Ascending aorta (tissue), 2 donors: Measurements from ENCODE around the gene URI1. TPM values are rescaled to one million over a fixed set of nuclear protein-coding genes. Genes with fewer than 3 reads are reported as not detected.
"Not testable (repeated sequence)": the region's sequence is repeated elsewhere in the genome, so short reads cannot be mapped to it uniquely, and the experiment has no call there.

Experiments used
- DNase-seq, 2 donors: peaks; one replicate each; pipeline ENCODE4 v3.0.0-alpha.2; 2019; ENCODE audit warnings: low spot score in 2 of 2
- H3K27ac ChIP-seq, 2 donors: fragments of 200-600 bp; sonication (generic); one replicate each; pipeline ENCODE4 v1.5.1; 2016 to 2017; ENCODE audit warnings: mild to moderate bottlenecking in 1 of 2
- H3K27me3 ChIP-seq: fragments of 200-600 bp; sonication (generic); one replicate; pipeline ENCODE4 v1.5.1; 2017
- H3K36me3 ChIP-seq, 2 donors: fragments of 200-600 bp; sonication (generic); one replicate each; pipeline ENCODE4 v1.5.1; 2016
- H3K4me1 ChIP-seq, 2 donors: fragments of 200-600 bp; sonication (generic); one replicate each; pipeline ENCODE4 v1.5.1; 2016 to 2017; ENCODE audit warnings: mild to moderate bottlenecking in 1 of 2
- H3K4me3 ChIP-seq, 2 donors: fragments of 200-600 bp; sonication (generic); one replicate each; pipeline ENCODE4 v1.5.1; 2016 to 2017; ENCODE audit warnings: mild to moderate bottlenecking in 1 of 2
- H3K9me3 ChIP-seq, 2 donors: fragments of 200-600 bp; sonication (generic); one replicate each; pipeline ENCODE4 v1.5.1; 2016
- CTCF ChIP-seq, 3 experiments: fragments of 200-600 bp in 2 of 3; fragments of 450-650 bp in 1 of 3; sonication (generic) in 2 of 3; IDR thresholded peaks; one replicate each; pipeline ENCODE4 v1.5.1; 2016 to 2019; ENCODE audit warnings: antibody characterized with exemption in 3 of 3, mild to moderate bottlenecking in 1 of 3, moderate library complexity in 1 of 3
- intact Hi-C: fragments of 100-400 bp; cut with DNase I; formaldehyde crosslinking; loops from one replicate; pipeline ENCODE4 v1.15.1; 2023
- total RNA-seq: library from RNA; depleted of rRNA; stranded (reverse); fragments of >200 nt; gene quantifications from one replicate; pipeline ENCODE4 v1.1.0, GENCODE V29; 2016

The URI1 gene
- total RNA-seq, 1 donor from 2014 or later: 23.8 TPM

- DNase-seq: no peak
- TF ChIP-seq CTCF (IDR thresholded peaks at IDR 0.05): no peak
- H3K4me3 ChIP-seq: no peak overlapping the region
- intact Hi-C loops: loop anchor here (10.0 kb wide), 2 partner anchors 233 to 1407 kb away; partner anchors contain the start of gene C19orf12
- H3K9me3 ChIP-seq: no peaks in the 10 kb centered on the region
- no peak overlapping the region for H3K27ac ChIP-seq
- peaks cover 0 to 9% of the 10 kb centered on the region in 2 donors for H3K4me1 ChIP-seq
- H3K27me3 ChIP-seq: no peaks in the 10 kb centered on the region
- no peaks in the 10 kb centered on the region for H3K36me3 ChIP-seq
Measured at GRCh38 chr19:29947871-29948270, 5.8 kb downstream of the URI1 start.

DNA sequence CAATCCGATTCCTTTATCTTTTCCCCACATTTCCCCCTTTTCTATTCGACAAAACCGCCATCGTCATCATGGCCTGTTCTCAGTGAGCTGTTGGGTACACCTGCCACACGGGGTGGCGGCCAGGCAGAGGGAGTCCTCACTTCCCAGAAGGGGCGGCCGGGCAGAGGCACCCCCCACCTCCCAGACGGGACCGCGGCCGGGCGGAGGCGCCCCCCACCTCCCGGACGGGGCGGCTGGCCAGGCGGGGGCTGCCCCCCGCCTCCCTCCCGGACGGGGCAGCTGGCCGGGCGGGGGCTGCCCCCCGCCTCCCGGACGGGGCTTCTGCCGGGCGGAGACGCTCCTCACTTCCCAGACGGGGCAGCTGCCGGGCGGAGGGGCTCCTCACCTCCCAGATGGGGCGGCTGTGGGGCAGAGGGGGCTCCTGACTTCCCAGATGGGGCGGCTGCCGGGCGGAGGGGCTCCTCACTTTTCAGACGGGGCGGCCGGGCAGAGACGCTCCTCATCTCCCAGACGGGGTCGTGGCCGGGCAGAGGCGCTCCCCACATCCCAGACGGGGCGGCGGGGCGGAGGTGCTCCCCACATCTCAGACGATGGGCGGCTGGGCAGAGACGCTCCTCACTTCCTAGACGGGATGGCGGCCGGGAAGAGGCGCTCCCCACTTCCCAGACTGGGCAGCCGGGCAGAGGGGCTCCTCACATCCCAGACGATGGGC is 6.9 kb downstream of the URI1 start:
- not testable (repeated sequence) for DNase-seq, H3K9me3 ChIP-seq, H3K4me3 ChIP-seq, H3K4me1 ChIP-seq, H3K27ac ChIP-seq, H3K27me3 ChIP-seq, H3K36me3 ChIP-seq
- intact Hi-C loops: loop anchor here (10.0 kb wide), 2 partner anchors 234 to 1406 kb away; partner anchors contain the start of gene C19orf12

DNA sequence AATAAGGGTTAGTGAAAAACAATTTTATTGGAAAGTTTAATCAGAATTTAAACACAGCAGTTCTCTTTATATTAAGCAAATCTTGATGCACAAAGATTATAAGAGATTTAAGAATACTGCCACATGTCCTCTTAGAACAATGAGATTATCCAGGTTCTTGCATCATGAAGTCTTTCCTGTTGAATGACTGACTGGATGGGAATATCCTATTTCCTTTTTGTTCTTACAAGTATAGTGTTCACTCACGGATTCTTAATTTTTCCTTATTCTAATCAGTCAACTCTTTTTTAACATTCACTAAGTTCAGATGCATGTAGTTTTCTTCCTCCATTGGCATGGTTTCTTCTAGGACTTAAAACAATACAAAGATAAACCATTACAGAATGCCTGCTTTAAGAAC is 10.1 kb downstream of the URI1 start:
- Histone ChIP-seq H3K4me3 (no peak overlapping the region), H3K27me3 (no peaks in the 10 kb centered on the region), H3K36me3 (no peaks in the 10 kb centered on the region), H3K27ac (no peak overlapping the region), H3K4me1 (no peaks in the 10 kb centered on the region), H3K9me3 (no peaks in the 10 kb centered on the region)
- TF ChIP-seq CTCF (IDR thresholded peaks at IDR 0.05): no peak
- no peak for DNase-seq
- intact Hi-C loops: no loop called here

- no peak for TF ChIP-seq CTCF (IDR thresholded peaks at IDR 0.05)
Measured at GRCh38 chr19:29952646-29953045, 10.6 kb downstream of the URI1 start.

DNA sequence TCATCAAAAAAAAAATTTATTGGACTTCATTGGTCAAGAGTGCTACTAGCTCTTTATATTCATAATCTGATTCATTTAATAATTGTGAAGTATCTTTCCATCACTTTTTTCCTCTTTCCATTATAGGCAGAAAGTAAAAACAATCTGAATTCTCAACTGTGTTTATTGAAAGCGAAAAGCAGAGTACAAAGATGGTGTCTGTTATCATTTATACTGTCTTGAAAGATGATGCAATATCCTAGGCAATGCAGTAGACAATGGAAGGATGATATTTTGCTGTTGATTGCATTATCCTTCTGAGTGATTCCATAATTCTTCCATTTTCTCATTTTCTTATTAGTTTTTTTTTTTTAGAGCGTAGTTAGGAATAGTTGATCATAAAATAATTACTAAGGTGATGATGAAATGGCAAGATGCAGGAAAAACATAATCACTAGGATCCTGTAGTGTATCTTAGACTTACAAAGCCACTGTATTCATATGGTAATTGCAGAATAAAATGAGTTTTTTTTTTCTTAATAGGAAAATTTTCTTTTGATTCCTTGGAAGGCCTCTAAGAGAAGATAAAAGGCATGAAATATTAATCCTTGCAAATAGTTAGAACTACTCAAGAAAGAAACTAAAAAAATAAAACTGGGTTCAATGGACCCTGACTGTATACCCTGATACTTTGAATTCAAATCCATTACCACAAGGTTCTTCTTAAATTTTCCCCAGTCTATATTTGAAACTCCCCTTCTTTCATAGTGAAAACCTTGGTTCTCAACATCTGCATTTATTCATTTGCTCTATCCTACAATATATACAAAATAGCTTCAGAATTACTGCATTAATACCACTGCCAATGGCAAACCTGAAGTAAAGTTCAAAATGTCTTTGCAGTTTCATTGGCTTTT is 11.6 kb downstream of the URI1 start:
- intact Hi-C loops: no loop called here
- Histone ChIP-seq H3K27ac (no peak overlapping the region), H3K9me3 (no peaks in the 10 kb centered on the region), H3K27me3 (no peaks in the 10 kb centered on the region), H3K4me1 (no peaks in the 10 kb centered on the region), H3K4me3 (no peak overlapping the region), H3K36me3 (no peaks in the 10 kb centered on the region)
- TF ChIP-seq CTCF (IDR thresholded peaks at IDR 0.05): no peak
- no peak for DNase-seq

More at GRCh38 chr19:29952646-29953045, 10.6 kb downstream of the URI1 start:
- Histone ChIP-seq H3K4me1 (no peaks in the 10 kb centered on the region), H3K9me3 (no peaks in the 10 kb centered on the region), H3K27ac (no peak overlapping the region), H3K4me3 (no peak overlapping the region), H3K27me3 (no peaks in the 10 kb centered on the region), H3K36me3 (no peaks in the 10 kb centered on the region)
- DNase-seq: no peak
- intact Hi-C loops: no loop called here

- intact Hi-C loops: no loop called here
- no peak for TF ChIP-seq CTCF (IDR thresholded peaks at IDR 0.05)
- no peaks in the 10 kb centered on the region for H3K9me3 ChIP-seq
Measured at GRCh38 chr19:29956855-29957254, 14.8 kb downstream of the URI1 start.

More at GRCh38 chr19:29956855-29957254, 14.8 kb downstream of the URI1 start:
- no peaks in the 10 kb centered on the region for H3K36me3 ChIP-seq
- H3K27me3 ChIP-seq: no peaks in the 10 kb centered on the region
- no peak overlapping the region for H3K4me3 ChIP-seq
- no peak overlapping the region for H3K27ac ChIP-seq
- DNase-seq: no peak
- no peaks in the 10 kb centered on the region for H3K4me1 ChIP-seq
